ENCODE measurements around the gene SMAD2.

Gene SMAD2

DNA sequence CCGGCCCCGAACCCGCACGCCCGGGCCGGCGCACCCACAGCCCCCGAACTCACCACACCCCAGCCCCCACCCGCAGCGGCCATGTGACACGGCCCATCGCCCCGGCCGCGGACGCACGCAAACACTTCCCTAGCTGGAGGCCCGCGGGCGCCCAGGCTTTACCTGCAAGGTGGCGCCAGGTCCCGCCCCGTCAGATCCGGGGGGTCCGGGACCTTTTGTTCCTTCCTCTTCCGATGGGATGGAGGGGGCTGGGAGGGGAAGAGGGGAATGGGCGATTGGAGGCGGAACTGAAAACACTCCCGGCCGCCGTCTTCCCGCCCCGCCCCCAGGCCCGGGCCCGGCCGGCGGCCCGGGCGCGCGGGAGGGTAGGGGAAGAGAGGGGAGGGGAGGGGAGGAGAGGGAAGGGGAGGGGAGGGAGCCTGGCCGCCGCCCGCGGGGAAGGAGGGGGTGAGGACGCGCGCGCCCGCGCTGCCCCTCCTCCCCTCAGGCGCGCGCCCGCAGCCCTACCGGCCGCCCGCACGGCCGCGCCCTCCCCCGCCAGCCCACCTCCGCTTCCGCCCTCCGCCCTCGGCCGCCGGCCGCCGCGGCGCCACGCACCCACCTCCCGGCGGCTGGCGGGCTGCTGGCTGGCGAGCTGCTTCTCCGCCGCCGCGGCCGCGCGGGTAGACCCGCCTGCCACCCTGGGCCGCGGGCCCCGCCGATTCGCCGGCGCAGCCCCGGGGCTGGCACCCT, at the start of gene SMAD2:
TSS of gene SMAD2 (minus strand) at position 461 of the 732 bp plus-strand sequence. CDS start 33,903 bp downstream, outside the sequence.
- no peaks in the 10 kb centered on the region for H3K9me3 ChIP-seq (ENCODE audit: control insufficient read depth in 1 of 2, low read length in 2 of 2)
- no peaks in the 10 kb centered on the region for H3K27me3 ChIP-seq (ENCODE audit: low read depth, low read length)
- H3K36me3 ChIP-seq (ENCODE audit: control insufficient read depth in 1 of 2, insufficient read depth in 2 of 2, low read length in 2 of 2) = no peaks in the 10 kb centered on the region
- peaks cover 10 to 38% of the 10 kb centered on the region in 2 donors for H3K4me1 ChIP-seq (ENCODE audit: control insufficient read depth in 1 of 2, insufficient read depth in 2 of 2, low read length in 2 of 2)
- peak within 1 kb of the TSS; percentile 89 to 95 for H3K4me3 ChIP-seq (ENCODE audit: low read depth in 1 of 2, low read length in 2 of 2)
- H3K27ac ChIP-seq (ENCODE audit: low read length) = peak within 1 kb of the TSS; percentile 86

DNA sequence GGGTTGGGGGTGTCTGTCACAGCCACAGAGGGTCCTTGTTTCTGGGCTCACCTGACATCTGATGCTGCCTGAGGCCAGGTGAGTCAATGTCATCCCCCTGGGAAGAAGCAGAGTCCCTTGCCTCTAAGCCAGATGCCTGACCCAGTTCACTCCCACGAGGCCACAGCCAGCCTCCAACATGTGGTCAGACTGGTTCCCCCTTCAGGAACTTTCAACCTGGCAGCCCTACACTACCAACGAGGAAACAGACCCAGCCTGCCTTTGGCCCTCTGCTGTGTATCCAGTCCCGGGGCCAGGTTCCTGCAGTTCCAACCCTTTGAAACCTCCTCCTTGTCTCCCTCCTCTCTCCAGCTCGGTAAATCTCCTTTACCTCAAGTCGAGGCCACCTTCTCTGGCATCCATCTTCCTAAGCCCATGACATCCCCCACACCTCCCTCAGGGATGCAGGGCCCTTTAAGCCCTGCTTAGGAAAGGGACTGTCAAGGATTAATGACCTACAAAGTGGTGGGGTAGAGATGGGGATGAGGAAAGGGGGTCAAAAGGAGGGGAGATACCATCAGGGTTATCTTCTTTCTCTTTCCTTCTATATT, 49.2 kb upstream of the SMAD2 start:
- H3K4me1 ChIP-seq (ENCODE audit: control insufficient read depth in 1 of 2, insufficient read depth in 2 of 2, low read length in 2 of 2) = no peaks in the 10 kb centered on the region

DNA sequence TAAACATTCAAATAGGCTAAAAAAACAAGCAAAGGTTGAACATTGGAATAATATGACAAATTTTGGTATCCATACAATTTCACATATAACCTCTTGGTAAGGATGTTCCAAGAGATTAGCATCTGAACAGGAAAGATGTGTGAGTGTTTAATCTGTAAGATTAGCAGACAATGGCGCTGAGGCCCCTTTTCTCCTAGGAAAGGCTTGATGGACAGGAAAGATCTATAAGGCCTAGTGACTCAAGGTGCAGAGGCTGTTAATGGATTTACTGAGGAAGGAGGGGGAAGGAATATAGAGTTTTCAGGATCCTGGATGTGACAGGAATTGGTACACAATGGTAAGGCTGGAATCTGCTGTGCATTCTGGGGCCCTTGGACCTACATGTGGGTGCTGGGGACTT, 48.1 kb upstream of the SMAD2 start:
- Histone ChIP-seq H3K9me3 (ENCODE audit: control insufficient read depth in 1 of 2, low read length in 2 of 2) (no peaks in the 10 kb centered on the region), H3K4me3 (ENCODE audit: low read depth in 1 of 2, low read length in 2 of 2) (no peak overlapping the region), H3K27me3 (ENCODE audit: low read depth, low read length) (no peaks in the 10 kb centered on the region), H3K27ac (ENCODE audit: low read length) (no peak overlapping the region), H3K36me3 (ENCODE audit: control insufficient read depth in 1 of 2, insufficient read depth in 2 of 2, low read length in 2 of 2) (no peaks in the 10 kb centered on the region), H3K4me1 (ENCODE audit: control insufficient read depth in 1 of 2, insufficient read depth in 2 of 2, low read length in 2 of 2) (no peaks in the 10 kb centered on the region)

More for the DNA sequence above, 49.2 kb upstream of the SMAD2 start:
- Histone ChIP-seq H3K27me3 (ENCODE audit: low read depth, low read length) (no peaks in the 10 kb centered on the region), H3K36me3 (ENCODE audit: control insufficient read depth in 1 of 2, insufficient read depth in 2 of 2, low read length in 2 of 2) (no peaks in the 10 kb centered on the region), H3K9me3 (ENCODE audit: control insufficient read depth in 1 of 2, low read length in 2 of 2) (no peaks in the 10 kb centered on the region), H3K27ac (ENCODE audit: low read length) (no peak overlapping the region), H3K4me3 (ENCODE audit: low read depth in 1 of 2, low read length in 2 of 2) (no peak overlapping the region)

DNA sequence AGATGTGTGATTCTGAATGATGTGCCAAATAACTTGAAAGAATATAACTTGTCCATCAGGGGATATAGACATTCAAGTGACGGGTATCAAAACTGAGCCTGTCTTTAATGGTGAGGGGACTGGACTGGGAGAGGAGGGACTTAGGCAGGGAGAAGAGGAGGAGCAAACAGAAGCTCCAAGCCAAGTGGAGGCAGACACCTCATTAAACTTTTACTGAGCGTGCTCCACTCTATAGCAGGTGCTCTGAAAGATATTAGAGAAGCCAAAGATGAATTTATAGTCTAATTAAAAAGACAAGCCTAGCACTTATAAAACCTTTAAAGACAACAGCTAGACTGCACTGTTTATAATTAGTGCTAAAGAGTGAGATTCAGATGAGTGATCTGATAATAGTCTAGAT, 47.7 kb upstream of the SMAD2 start:
- Histone ChIP-seq H3K27ac (ENCODE audit: low read length) (no peak overlapping the region), H3K27me3 (ENCODE audit: low read depth, low read length) (no peaks in the 10 kb centered on the region), H3K4me1 (ENCODE audit: control insufficient read depth in 1 of 2, insufficient read depth in 2 of 2, low read length in 2 of 2) (no peaks in the 10 kb centered on the region), H3K4me3 (ENCODE audit: low read depth in 1 of 2, low read length in 2 of 2) (no peak overlapping the region), H3K36me3 (ENCODE audit: control insufficient read depth in 1 of 2, insufficient read depth in 2 of 2, low read length in 2 of 2) (no peaks in the 10 kb centered on the region), H3K9me3 (ENCODE audit: control insufficient read depth in 1 of 2, low read length in 2 of 2) (no peaks in the 10 kb centered on the region)

DNA sequence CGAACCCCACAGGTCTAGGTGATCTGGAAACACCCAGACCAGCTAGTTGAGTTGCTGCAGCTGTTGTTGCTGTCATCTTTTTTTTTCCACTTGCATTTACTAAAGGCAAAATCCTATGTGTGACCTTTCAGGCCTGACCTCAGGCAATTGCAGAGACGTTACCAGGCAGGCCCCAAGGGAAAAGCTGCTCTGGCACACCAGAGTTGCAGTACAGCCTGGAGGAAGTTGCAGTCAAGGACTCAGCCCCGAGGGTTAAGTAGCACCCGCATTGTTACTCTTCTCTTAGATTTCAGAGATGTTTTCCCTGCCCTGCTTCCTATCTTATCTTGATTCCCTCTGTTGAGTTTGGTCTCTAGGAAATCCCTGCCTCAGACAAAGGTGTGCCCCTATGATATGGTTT, 45.2 kb upstream of the SMAD2 start:
- no peaks in the 10 kb centered on the region for H3K36me3 ChIP-seq (ENCODE audit: control insufficient read depth in 1 of 2, insufficient read depth in 2 of 2, low read length in 2 of 2)
- H3K4me3 ChIP-seq (ENCODE audit: low read depth in 1 of 2, low read length in 2 of 2) = no peak overlapping the region
- no peaks in the 10 kb centered on the region for H3K9me3 ChIP-seq (ENCODE audit: control insufficient read depth in 1 of 2, low read length in 2 of 2)
- H3K4me1 ChIP-seq (ENCODE audit: control insufficient read depth in 1 of 2, insufficient read depth in 2 of 2, low read length in 2 of 2) = no peaks in the 10 kb centered on the region
- H3K27me3 ChIP-seq (ENCODE audit: low read depth, low read length) = no peaks in the 10 kb centered on the region
- no peak overlapping the region for H3K27ac ChIP-seq (ENCODE audit: low read length)

DNA sequence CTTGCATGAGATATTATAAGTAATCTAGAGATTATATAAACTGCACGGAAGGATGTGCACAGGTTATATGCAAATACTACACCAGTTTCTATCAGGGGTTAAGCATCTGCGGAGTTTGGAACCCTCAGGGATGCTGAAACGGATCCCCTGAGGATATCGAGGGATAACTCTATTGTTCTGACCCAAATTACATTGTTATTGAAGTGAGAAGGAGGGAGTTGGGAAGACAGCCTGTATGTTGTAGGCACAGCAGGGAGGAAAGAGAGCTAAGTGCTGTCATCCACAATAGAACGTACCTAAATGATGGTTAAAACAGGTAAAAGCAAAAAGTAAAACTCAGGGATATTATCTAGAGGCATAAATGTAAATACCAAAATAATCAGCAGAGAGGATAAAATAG, 44.6 kb upstream of the SMAD2 start:
- H3K36me3 ChIP-seq (ENCODE audit: control insufficient read depth in 1 of 2, insufficient read depth in 2 of 2, low read length in 2 of 2) = no peaks in the 10 kb centered on the region
- no peak overlapping the region for H3K4me3 ChIP-seq (ENCODE audit: low read depth in 1 of 2, low read length in 2 of 2)
- no peaks in the 10 kb centered on the region for H3K9me3 ChIP-seq (ENCODE audit: control insufficient read depth in 1 of 2, low read length in 2 of 2)
- no peak overlapping the region for H3K27ac ChIP-seq (ENCODE audit: low read length)
- no peaks in the 10 kb centered on the region for H3K4me1 ChIP-seq (ENCODE audit: control insufficient read depth in 1 of 2, insufficient read depth in 2 of 2, low read length in 2 of 2)
- no peaks in the 10 kb centered on the region for H3K27me3 ChIP-seq (ENCODE audit: low read depth, low read length)

DNA sequence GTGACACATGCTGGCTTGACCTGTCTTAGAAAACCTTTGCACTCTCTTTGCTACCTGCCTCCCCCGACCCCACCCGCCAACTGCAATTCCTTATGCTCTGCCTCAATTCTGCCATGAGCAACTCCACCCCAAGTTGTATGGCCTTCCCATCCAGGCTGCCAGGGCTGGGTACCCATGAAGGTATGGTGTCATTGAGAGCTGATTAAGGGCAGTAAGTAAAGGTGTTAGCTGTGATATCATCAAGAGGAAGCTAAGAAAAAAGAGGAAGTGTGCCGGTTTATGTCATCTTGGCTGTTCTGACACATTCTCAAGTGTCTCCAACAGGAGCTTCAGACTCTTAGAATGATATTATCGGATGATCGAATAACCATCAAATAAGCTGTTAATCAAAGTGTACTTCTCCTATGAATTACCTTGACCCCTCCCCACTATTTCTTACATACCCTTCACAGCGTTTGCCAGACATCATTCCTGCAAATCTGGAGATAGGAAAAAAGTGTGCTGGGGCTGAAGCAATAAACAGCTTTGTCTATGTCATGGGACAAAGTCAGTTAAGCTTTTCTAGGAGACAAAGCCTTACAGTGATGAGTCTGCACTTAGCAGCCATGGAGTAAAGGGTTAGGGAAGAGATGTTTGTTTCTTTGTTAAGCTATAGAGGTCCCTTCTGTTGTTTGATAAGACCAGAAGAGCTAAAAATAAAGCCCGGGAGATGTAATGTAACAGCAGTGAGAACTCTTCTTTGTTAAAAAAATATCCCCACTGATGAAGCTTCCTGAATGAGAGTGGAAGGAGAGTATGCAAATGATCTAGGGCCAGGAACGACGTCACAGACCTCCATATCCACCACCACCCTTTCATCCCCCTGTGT, 40.4 kb upstream of the SMAD2 start:
- Histone ChIP-seq H3K9me3 (ENCODE audit: control insufficient read depth in 1 of 2, low read length in 2 of 2) (no peaks in the 10 kb centered on the region), H3K36me3 (ENCODE audit: control insufficient read depth in 1 of 2, insufficient read depth in 2 of 2, low read length in 2 of 2) (no peaks in the 10 kb centered on the region), H3K27ac (ENCODE audit: low read length) (no peak overlapping the region), H3K4me3 (ENCODE audit: low read depth in 1 of 2, low read length in 2 of 2) (no peak overlapping the region), H3K27me3 (ENCODE audit: low read depth, low read length) (no peaks in the 10 kb centered on the region), H3K4me1 (ENCODE audit: control insufficient read depth in 1 of 2, insufficient read depth in 2 of 2, low read length in 2 of 2) (no peaks in the 10 kb centered on the region)

DNA sequence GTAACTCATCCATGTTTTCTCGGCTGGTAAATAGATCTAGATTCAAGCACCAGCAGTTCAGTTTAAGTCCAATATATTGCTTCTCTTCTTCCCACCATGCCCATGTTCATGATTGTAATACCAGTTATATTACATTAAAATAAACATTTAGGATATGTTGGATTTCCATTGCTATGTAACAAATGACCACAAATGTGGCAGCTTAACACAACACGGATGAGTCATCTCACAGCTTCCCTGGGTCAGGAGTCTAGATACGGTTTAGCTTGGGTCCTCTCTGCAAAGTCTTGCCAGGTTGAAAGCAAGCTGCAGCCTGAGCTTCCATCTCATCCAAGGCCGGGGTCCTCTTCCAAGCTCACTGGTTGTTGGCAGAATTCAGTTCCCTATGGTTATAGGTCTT, 39.4 kb upstream of the SMAD2 start:
- Histone ChIP-seq H3K9me3 (ENCODE audit: control insufficient read depth in 1 of 2, low read length in 2 of 2) (no peaks in the 10 kb centered on the region), H3K4me3 (ENCODE audit: low read depth in 1 of 2, low read length in 2 of 2) (no peak overlapping the region), H3K27ac (ENCODE audit: low read length) (no peak overlapping the region), H3K36me3 (ENCODE audit: control insufficient read depth in 1 of 2, insufficient read depth in 2 of 2, low read length in 2 of 2) (no peaks in the 10 kb centered on the region), H3K27me3 (ENCODE audit: low read depth, low read length) (no peaks in the 10 kb centered on the region), H3K4me1 (ENCODE audit: control insufficient read depth in 1 of 2, insufficient read depth in 2 of 2, low read length in 2 of 2) (no peaks in the 10 kb centered on the region)

DNA sequence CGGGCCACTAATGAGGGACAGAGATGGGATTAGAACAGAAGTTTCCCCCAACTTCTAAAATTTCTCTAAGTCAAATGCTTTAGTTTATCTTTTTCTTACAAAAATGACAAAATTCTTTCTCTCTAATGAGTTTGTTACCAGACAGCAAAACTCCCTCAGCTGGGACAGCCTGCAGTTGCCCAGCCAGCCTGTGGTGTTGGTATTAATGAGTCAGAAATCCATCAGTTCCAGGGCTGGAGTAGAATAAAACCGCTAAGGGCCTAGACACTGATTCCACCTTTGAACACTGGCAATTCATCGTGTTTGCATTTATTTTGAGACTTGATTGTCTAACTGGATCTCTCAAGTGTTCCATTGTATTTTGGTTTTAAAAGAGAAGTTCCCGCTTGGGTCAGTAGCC, 38.3 kb upstream of the SMAD2 start:
- no peaks in the 10 kb centered on the region for H3K36me3 ChIP-seq (ENCODE audit: control insufficient read depth in 1 of 2, insufficient read depth in 2 of 2, low read length in 2 of 2)
- no peaks in the 10 kb centered on the region for H3K27me3 ChIP-seq (ENCODE audit: low read depth, low read length)
- H3K4me3 ChIP-seq (ENCODE audit: low read depth in 1 of 2, low read length in 2 of 2) = no peak overlapping the region
- H3K27ac ChIP-seq (ENCODE audit: low read length) = no peak overlapping the region
- H3K9me3 ChIP-seq (ENCODE audit: control insufficient read depth in 1 of 2, low read length in 2 of 2) = no peaks in the 10 kb centered on the region
- H3K4me1 ChIP-seq (ENCODE audit: control insufficient read depth in 1 of 2, insufficient read depth in 2 of 2, low read length in 2 of 2) = no peaks in the 10 kb centered on the region

DNA sequence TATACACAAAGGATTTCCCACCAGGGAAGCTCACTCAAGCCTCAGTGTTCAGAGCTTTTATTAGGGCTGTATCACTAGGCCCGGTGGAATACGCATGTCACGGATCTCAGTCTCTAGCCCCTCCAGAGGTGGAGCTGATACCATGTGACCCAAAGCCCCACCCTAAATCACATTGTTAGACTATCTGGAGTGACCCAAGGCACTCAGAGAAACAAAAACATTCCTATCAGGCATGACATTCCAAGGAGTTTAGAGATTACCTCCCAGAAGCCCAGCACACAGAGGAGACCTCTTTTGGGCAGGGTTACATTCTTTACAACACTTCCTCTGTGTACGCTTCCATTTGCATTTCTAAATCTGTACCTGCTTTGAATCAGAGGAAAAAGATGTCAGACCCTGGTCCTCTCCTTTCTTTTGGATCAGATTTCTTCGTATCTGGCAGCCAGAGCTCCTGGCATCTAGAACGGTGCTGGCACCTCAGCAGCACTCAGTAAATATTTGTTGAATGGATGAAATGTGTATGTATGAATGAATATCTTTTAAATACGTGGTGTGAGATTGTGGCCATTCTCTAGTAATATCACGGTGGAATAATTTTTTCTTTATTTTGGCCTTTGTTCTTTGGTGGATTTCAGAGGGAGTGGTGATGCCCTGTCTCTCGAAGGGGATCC, 37.7 kb upstream of the SMAD2 start:
- Histone ChIP-seq H3K27me3 (ENCODE audit: low read depth, low read length) (no peaks in the 10 kb centered on the region), H3K27ac (ENCODE audit: low read length) (no peak overlapping the region), H3K36me3 (ENCODE audit: control insufficient read depth in 1 of 2, insufficient read depth in 2 of 2, low read length in 2 of 2) (no peaks in the 10 kb centered on the region), H3K4me3 (ENCODE audit: low read depth in 1 of 2, low read length in 2 of 2) (no peak overlapping the region), H3K4me1 (ENCODE audit: control insufficient read depth in 1 of 2, insufficient read depth in 2 of 2, low read length in 2 of 2) (no peaks in the 10 kb centered on the region), H3K9me3 (ENCODE audit: control insufficient read depth in 1 of 2, low read length in 2 of 2) (no peaks in the 10 kb centered on the region)

DNA sequence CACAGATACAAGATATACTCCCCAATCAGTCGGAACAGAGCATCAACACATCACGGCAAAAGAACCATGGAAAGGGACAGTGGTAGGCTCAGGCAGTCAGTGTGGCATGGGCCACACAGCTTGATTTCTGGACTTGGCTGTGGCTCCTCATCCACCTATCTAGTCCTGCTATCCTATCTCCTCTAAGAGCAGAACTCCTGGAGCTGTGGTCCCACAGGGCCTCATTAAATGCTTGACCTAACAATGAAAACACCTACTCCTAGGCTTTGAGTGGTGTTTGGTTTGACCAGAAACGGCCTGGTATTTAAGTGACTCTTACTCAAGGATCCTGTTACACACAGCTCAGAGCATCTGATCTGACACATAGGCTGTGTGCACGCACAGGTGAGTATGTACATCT, 33.6 kb upstream of the SMAD2 start:
- Histone ChIP-seq H3K27me3 (ENCODE audit: low read depth, low read length) (no peaks in the 10 kb centered on the region), H3K27ac (ENCODE audit: low read length) (no peak overlapping the region), H3K36me3 (ENCODE audit: control insufficient read depth in 1 of 2, insufficient read depth in 2 of 2, low read length in 2 of 2) (no peaks in the 10 kb centered on the region), H3K4me1 (ENCODE audit: control insufficient read depth in 1 of 2, insufficient read depth in 2 of 2, low read length in 2 of 2) (no peaks in the 10 kb centered on the region), H3K4me3 (ENCODE audit: low read depth in 1 of 2, low read length in 2 of 2) (no peak overlapping the region), H3K9me3 (ENCODE audit: control insufficient read depth in 1 of 2, low read length in 2 of 2) (peaks cover 0 to 4% of the 10 kb centered on the region in 2 donors)
